MM.1S (cell line): ENCODE data around the gene EMSY.
A peak's percentile ranks its signal among the peaks of the same experiment; 100 is the strongest.

Source experiments
- CTCF ChIP-seq: fragments of 300-600 bp; sonication (generic); IDR thresholded peaks from 2 replicates; pipeline ENCODE4 v1.5.1; 2016; ENCODE audit warnings: antibody characterized with exemption, low read length, mixed read lengths
- EZH2 ChIP-seq: fragments of 300-600 bp; sonication (generic); optimal IDR thresholded peaks from 2 replicates; pipeline ENCODE3; 2017; ENCODE audit warnings: low read depth, mild to moderate bottlenecking, antibody characterized with exemption, low read length, mixed read lengths

- peak; percentile 58 for TF ChIP-seq CTCF
- TF ChIP-seq EZH2 = no peak
Observed at GRCh38 chr11:76419896-76420295, 24.9 kb upstream of the EMSY start.
